Measurements from ENCODE around the gene CTDSP1. TPM values are rescaled to one million over a fixed set of nuclear protein-coding genes. Genes with fewer than 3 reads are reported as not detected.

CTDSP1 gene
- total RNA-seq, 4 donors from 2014 or later = 132 to 197 (median 173) TPM

- H3K4me3 ChIP-seq = peak overlapping the region; percentile 17 to 54 (median 32)
- peak; percentile 98 for DNase-seq
- intact Hi-C loops (cut with DNase I; ENCODE audit: low total_unique reads) (loop anchor here (2.0 kb wide), 1 partner anchor 60 kb away; no protein-coding TSS in a partner anchor), in situ Hi-C loops (cut with MboI; ENCODE audit: low pct_ligation_motif_present in 1 of 4, low pct_unique_long_range_greater_than_20kb in 1 of 4, low sequenced_read_pairs in 3 of 4) (no loop called here)
- H3K4me1 ChIP-seq = peaks cover 27 to 54% (median 37%) of the 10 kb centered on the region in 4 donors
- H3K36me3 ChIP-seq = peaks cover 0 to 28% (median 7%) of the 10 kb centered on the region in 4 donors
- TF ChIP-seq POLR2A (IDR thresholded peaks at IDR 0.05) (peak; percentile 53), EP300 (IDR thresholded peaks at IDR 0.05; ENCODE audit: low read depth) (no peak), POLR2AphosphoS5 (IDR thresholded peaks at IDR 0.05) (peak; percentile 27 to 80 (median 80)), CTCF (IDR thresholded peaks at IDR 0.05) (peak; percentile 67 to 94 (median 86))
- WGBS, 2 donors (ENCODE audit: low coverage in 1 of 2) = 2% methylated on average over 29 of the region's 56 CpGs; no CpG with 5 or more reads in 1 of the 2 donors
- H3K27me3 ChIP-seq = no peaks in the 10 kb centered on the region
- peak overlapping the region; percentile 89 to 98 (median 92) for H3K27ac ChIP-seq
- H3K9me3 ChIP-seq = no peaks in the 10 kb centered on the region
Measured at GRCh38 chr2:218406209-218406948, 6.7 kb downstream of the CTDSP1 start.

- Histone ChIP-seq H3K27ac (peak overlapping the region; percentile 89 to 98 (median 92)), H3K36me3 (peaks cover 0 to 25% (median 7%) of the 10 kb centered on the region in 4 donors), H3K27me3 (no peaks in the 10 kb centered on the region), H3K9me3 (no peaks in the 10 kb centered on the region), H3K4me1 (peaks cover 20 to 47% (median 31%) of the 10 kb centered on the region in 4 donors), H3K4me3 (peak overlapping the region; percentile 17 to 54 (median 32))
- in situ Hi-C loops (cut with MboI; ENCODE audit: low pct_ligation_motif_present in 1 of 4, low pct_unique_long_range_greater_than_20kb in 1 of 4, low sequenced_read_pairs in 3 of 4) (no loop called here), intact Hi-C loops (cut with DNase I; ENCODE audit: low total_unique reads) (loop anchor here (2.0 kb wide), 1 partner anchor 60 kb away; no protein-coding TSS in a partner anchor)
- DNase-seq = peak; percentile 79
- 3 to 17% methylated on average over 1 to 13 of the region's 13 CpGs for WGBS, 2 donors (ENCODE audit: low coverage in 1 of 2)
- TF ChIP-seq EP300 (IDR thresholded peaks at IDR 0.05; ENCODE audit: low read depth) (no peak), POLR2AphosphoS5 (IDR thresholded peaks at IDR 0.05) (peak; percentile 41 to 86 (median 85)), CTCF (IDR thresholded peaks at IDR 0.05) (no peak), POLR2A (IDR thresholded peaks at IDR 0.05) (peak; percentile 51)
Measured at GRCh38 chr2:218406949-218407618, 7.4 kb downstream of the CTDSP1 start.

GRCh38 chr2:218407717-218408116 lies 8.0 kb downstream of the CTDSP1 start:
- Histone ChIP-seq H3K9me3 (no peaks in the 10 kb centered on the region), H3K27ac (peak overlapping the region; percentile 89 to 98 (median 92)), H3K36me3 (peaks cover 0 to 20% (median 4%) of the 10 kb centered on the region in 4 donors), H3K4me1 (peaks cover 18 to 43% (median 30%) of the 10 kb centered on the region in 4 donors), H3K27me3 (no peaks in the 10 kb centered on the region), H3K4me3 (peak overlapping the region in 1 of 4 donors; percentile 54)
- intact Hi-C loops (cut with DNase I; ENCODE audit: low total_unique reads) (loop anchor here (2.0 kb wide), 1 partner anchor 59 kb away; no protein-coding TSS in a partner anchor), in situ Hi-C loops (cut with MboI; ENCODE audit: low pct_ligation_motif_present in 1 of 4, low pct_unique_long_range_greater_than_20kb in 1 of 4, low sequenced_read_pairs in 3 of 4) (no loop called here)
- WGBS, 2 donors (ENCODE audit: low coverage in 1 of 2) = 79 to 80% methylated on average over 2 to 8 of the region's 8 CpGs
- TF ChIP-seq POLR2A (IDR thresholded peaks at IDR 0.05) (no peak), EP300 (IDR thresholded peaks at IDR 0.05; ENCODE audit: low read depth) (no peak), POLR2AphosphoS5 (IDR thresholded peaks at IDR 0.05) (peak in 1 of 3 donors; percentile 55), CTCF (IDR thresholded peaks at IDR 0.05) (no peak)
- no peak for DNase-seq

- 50% methylated on average over 1 of the region's 5 CpGs; no CpG with 5 or more reads in 1 of the 2 donors for WGBS, 2 donors (ENCODE audit: low coverage in 1 of 2)
- no peak for DNase-seq
- H3K27me3 ChIP-seq = no peaks in the 10 kb centered on the region
- H3K4me1 ChIP-seq = peaks cover 4 to 19% (median 13%) of the 10 kb centered on the region in 4 donors
- H3K36me3 ChIP-seq = no peaks in the 10 kb centered on the region
- intact Hi-C loops (cut with DNase I; ENCODE audit: low total_unique reads) = no loop called here
- in situ Hi-C loops (cut with MboI; ENCODE audit: low pct_ligation_motif_present in 1 of 4, low pct_unique_long_range_greater_than_20kb in 1 of 4, low sequenced_read_pairs in 3 of 4) = loop anchor here in 2 of 4 donors (10.0 kb wide), 1 partner anchor 46 kb away; no protein-coding TSS in a partner anchor
- peak overlapping the region; percentile 77 to 88 (median 80) for H3K27ac ChIP-seq
- no peaks in the 10 kb centered on the region for H3K9me3 ChIP-seq
- no peak for TF ChIP-seq EP300 (IDR thresholded peaks at IDR 0.05; ENCODE audit: low read depth)
- no peak for TF ChIP-seq CTCF (IDR thresholded peaks at IDR 0.05)
- no peak for TF ChIP-seq POLR2AphosphoS5 (IDR thresholded peaks at IDR 0.05)
- TF ChIP-seq POLR2A (IDR thresholded peaks at IDR 0.05) = no peak
- H3K4me3 ChIP-seq = no peak overlapping the region
Measured at GRCh38 chr2:218418321-218418716, 18.7 kb downstream of the CTDSP1 start.

Data from transverse colon (tissue), 4 donors.